GM18909 (cell line): ENCODE results near the gene CA5A.
"Not testable (repeated sequence)": the region's sequence is repeated elsewhere in the genome, so short reads cannot be mapped to it uniquely, and the experiment has no call there.

ENCODE experiments used
- ATAC-seq: cut with Tn5 transposase; IDR thresholded peaks from one replicate; pipeline ENCODE4 v1.9.1; 2021; ENCODE audit warnings: mild to moderate bottlenecking; ENCODE audit not compliant: unreplicated experiment, poor library complexity

CA5A gene

GRCh38 chr16:87936375-87937230, at the start of gene CA5A:
CA5A (minus strand) TSS chr16:87936529; CDS start chr16:87936450, 79 bp downstream.
- ATAC-seq, result no peak

- not testable (repeated sequence) for ATAC-seq
These were observed 49.2 kb upstream of the CA5A start for GRCh38 chr16:87985493-87985892.

- ATAC-seq, result no peak
These were observed 48.4 kb upstream of the CA5A start for GRCh38 chr16:87984632-87985267.

GRCh38 chr16:87984180-87984579, 47.9 kb upstream of the CA5A start:
- ATAC-seq, result not testable (repeated sequence)

GRCh38 chr16:87983737-87984097, 47.4 kb upstream of the CA5A start:
- ATAC-seq, result not testable (repeated sequence)

GRCh38 chr16:87983072-87983736, 46.9 kb upstream of the CA5A start:
- not testable (repeated sequence) for ATAC-seq

- no peak for ATAC-seq
These were observed 46.3 kb upstream of the CA5A start for GRCh38 chr16:87982581-87983041.

- ATAC-seq, result not testable (repeated sequence)
These were observed 45.0 kb upstream of the CA5A start for GRCh38 chr16:87981376-87981775.

- not testable (repeated sequence) for ATAC-seq
These were observed 43.7 kb upstream of the CA5A start for GRCh38 chr16:87979911-87980630.

- no peak for ATAC-seq
These were observed 43.0 kb upstream of the CA5A start for GRCh38 chr16:87979352-87979751.

- no peak for ATAC-seq
These were observed 41.8 kb upstream of the CA5A start for GRCh38 chr16:87978127-87978526.

- ATAC-seq, result no peak
These were observed 40.3 kb upstream of the CA5A start for GRCh38 chr16:87976665-87977064.

- ATAC-seq, result no peak
These were observed 37.8 kb upstream of the CA5A start for GRCh38 chr16:87974178-87974577.

- no peak for ATAC-seq
These were observed 37.4 kb upstream of the CA5A start for GRCh38 chr16:87973717-87974116.

GRCh38 chr16:87971933-87972332, 35.6 kb upstream of the CA5A start:
- no peak for ATAC-seq

GRCh38 chr16:87970186-87970585, 33.9 kb upstream of the CA5A start:
- ATAC-seq, result no peak

- no peak for ATAC-seq
These were observed 32.2 kb upstream of the CA5A start for GRCh38 chr16:87968541-87968940.

- no peak for ATAC-seq
These were observed 30.4 kb upstream of the CA5A start for GRCh38 chr16:87966685-87967185.

- ATAC-seq, result no peak
These were observed 29.8 kb upstream of the CA5A start for GRCh38 chr16:87966064-87966645.

GRCh38 chr16:87965417-87965816, 29.1 kb upstream of the CA5A start:
- no peak for ATAC-seq
